ENCODE results near the gene SLC39A3.
"Not testable (repeated sequence)": the region's sequence is repeated elsewhere in the genome, so short reads cannot be mapped to it uniquely, and the experiment has no call there.

- TF ChIP-seq CTCF (conservative IDR thresholded peaks at IDR 0.05; ENCODE audit: low read depth, low read length); EZH2 (IDR thresholded peaks at IDR 0.05; ENCODE audit: low read length, unreplicated experiment); EZH2phosphoT487 (IDR thresholded peaks at IDR 0.05; ENCODE audit: borderline replicate concordance, low read length): not testable (repeated sequence)
Measured at GRCh38 chr19:2713170-2713569, 26.6 kb downstream of the SLC39A3 start.
